Measurements from ENCODE around the gene PLEKHG5. TPM values are rescaled to one million over a fixed set of nuclear protein-coding genes. Genes with fewer than 3 reads are reported as not detected.

The PLEKHG5 gene
- total RNA-seq, 1 experiment from 2014 or later: 32.3 TPM

DNA sequence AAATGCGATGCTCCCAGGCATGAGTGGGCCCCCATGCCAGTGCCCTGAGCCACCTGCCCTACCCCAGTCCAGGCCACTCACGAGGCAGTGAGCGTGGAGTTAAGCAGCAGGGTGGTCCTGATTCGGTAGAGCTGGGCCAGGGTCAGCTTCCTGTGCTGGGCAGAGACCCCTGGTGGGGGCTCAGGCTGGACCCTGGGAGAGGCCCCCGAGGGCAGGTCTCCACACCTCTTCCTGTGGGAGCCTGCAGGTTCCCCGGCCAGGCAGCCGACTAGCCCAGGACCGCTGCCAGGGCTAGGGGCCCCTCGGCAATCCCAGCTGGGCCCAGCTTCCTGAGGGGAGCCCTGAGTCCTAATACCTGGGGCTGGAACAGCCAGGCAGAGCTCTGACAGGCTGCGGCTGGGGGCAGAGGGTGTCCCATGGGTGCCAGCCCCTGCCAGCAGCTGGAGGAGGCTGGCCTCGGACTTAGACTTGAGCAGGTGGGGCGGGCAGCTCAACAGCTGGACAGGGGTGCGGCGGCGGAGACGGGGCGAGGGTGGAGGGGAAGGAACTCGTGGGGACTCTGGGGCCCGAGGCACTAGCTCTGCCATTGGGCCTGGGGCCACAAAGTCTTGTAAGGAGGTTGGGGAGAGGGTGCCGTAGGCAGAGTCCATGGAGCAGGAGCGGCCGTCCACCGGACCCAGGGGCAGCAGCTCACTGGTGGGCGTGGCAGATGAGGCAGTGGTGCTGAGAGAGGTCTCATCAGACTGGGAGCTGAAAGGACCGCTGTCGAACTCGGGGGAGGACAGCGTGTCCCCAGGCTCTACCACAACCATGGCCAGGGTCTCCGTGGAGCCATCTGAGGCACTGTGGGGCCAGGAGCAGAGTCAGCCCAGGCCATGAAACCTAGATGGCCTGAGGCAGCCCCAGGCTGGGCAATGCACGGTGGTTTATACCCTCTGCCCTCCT, 23.5 kb downstream of the PLEKHG5 start:
- intact Hi-C loops (cut with micrococcal nuclease): no loop called here

GRCh38 chr1:6467224-6467623, 24.2 kb downstream of the PLEKHG5 start:
- CTCF ChIA-PET: interaction anchor here (1.3 to 3.3 kb wide), 2 partner anchors 29 to 44 kb away, joined by 3 to 12 read pairs; no protein-coding TSS in a partner anchor
- H3K36me3 Mint-ChIP-seq (ENCODE audit: insufficient read depth, unreplicated experiment): peaks cover 55% of the 10 kb centered on the region
- no peak for DNase-seq (ENCODE audit: unreplicated experiment)
- H3K27ac Mint-ChIP-seq (ENCODE audit: low read depth, unreplicated experiment): no peak overlapping the region
- H3K4me3 Mint-ChIP-seq (ENCODE audit: unreplicated experiment): no peak overlapping the region
- POLR2A ChIA-PET: interaction anchor here (0.6 kb wide), 1 partner anchor 1459 kb away, joined by 3 read pairs; no protein-coding TSS in a partner anchor
- H3K27me3 Mint-ChIP-seq (ENCODE audit: insufficient read depth, unreplicated experiment): no peaks in the 10 kb centered on the region
- H3K9me3 Mint-ChIP-seq (ENCODE audit: unreplicated experiment): no peaks in the 10 kb centered on the region
- intact Hi-C loops (cut with micrococcal nuclease): no loop called here
- peaks cover 11% of the 10 kb centered on the region for H3K4me1 Mint-ChIP-seq (ENCODE audit: insufficient read depth, unreplicated experiment)
- BruUV-seq (replicated peaks): no TSS peak
- no peak for TF ChIP-seq CTCF (IDR thresholded peaks at IDR 0.05; ENCODE audit: unreplicated experiment)

More for the DNA sequence above, 23.5 kb downstream of the PLEKHG5 start:
- Mint-ChIP-seq H3K4me3 (ENCODE audit: unreplicated experiment) (no peak overlapping the region), H3K36me3 (ENCODE audit: insufficient read depth, unreplicated experiment) (peaks cover 53% of the 10 kb centered on the region), H3K27ac (ENCODE audit: low read depth, unreplicated experiment) (no peak overlapping the region), H3K27me3 (ENCODE audit: insufficient read depth, unreplicated experiment) (no peaks in the 10 kb centered on the region), H3K4me1 (ENCODE audit: insufficient read depth, unreplicated experiment) (peaks cover 13% of the 10 kb centered on the region), H3K9me3 (ENCODE audit: unreplicated experiment) (no peaks in the 10 kb centered on the region)
- no peak for TF ChIP-seq CTCF (IDR thresholded peaks at IDR 0.05; ENCODE audit: unreplicated experiment)
- BruUV-seq (replicated peaks): no TSS peak
- no peak for DNase-seq (ENCODE audit: unreplicated experiment)
- CTCF ChIA-PET: interaction anchor here (1.1 to 3.3 kb wide), 4 partner anchors 8 to 45 kb away, joined by 3 to 12 read pairs (median 6); partner anchors contain the start of gene PLEKHG5
- POLR2A ChIA-PET: no interaction called here

GRCh38 chr1:6466751-6467150, 24.7 kb downstream of the PLEKHG5 start:
- no peak for DNase-seq (ENCODE audit: unreplicated experiment)
- POLR2A ChIA-PET: interaction anchor here (0.6 kb wide), 1 partner anchor 1459 kb away, joined by 3 read pairs; no protein-coding TSS in a partner anchor
- intact Hi-C loops (cut with micrococcal nuclease): no loop called here
- H3K4me3 Mint-ChIP-seq (ENCODE audit: unreplicated experiment): no peak overlapping the region
- no peaks in the 10 kb centered on the region for H3K9me3 Mint-ChIP-seq (ENCODE audit: unreplicated experiment)
- H3K4me1 Mint-ChIP-seq (ENCODE audit: insufficient read depth, unreplicated experiment): peaks cover 6% of the 10 kb centered on the region
- peaks cover 53% of the 10 kb centered on the region for H3K36me3 Mint-ChIP-seq (ENCODE audit: insufficient read depth, unreplicated experiment)
- no TSS peak for BruUV-seq (replicated peaks)
- CTCF ChIA-PET: interaction anchor here (1.2 to 1.3 kb wide), 2 partner anchors 9 to 43 kb away, joined by 3 to 5 read pairs; no protein-coding TSS in a partner anchor
- H3K27ac Mint-ChIP-seq (ENCODE audit: low read depth, unreplicated experiment): no peak overlapping the region
- TF ChIP-seq CTCF (IDR thresholded peaks at IDR 0.05; ENCODE audit: unreplicated experiment): no peak
- H3K27me3 Mint-ChIP-seq (ENCODE audit: insufficient read depth, unreplicated experiment): no peaks in the 10 kb centered on the region

GRCh38 chr1:6466023-6466422, 25.4 kb downstream of the PLEKHG5 start, which contains the start of gene TNFRSF25:
TSS of gene TNFRSF25 (minus strand) at chr1:6466173. CDS start at chr1:6466107, 66 bp downstream.
- no peak for DNase-seq (ENCODE audit: unreplicated experiment)
- H3K36me3 Mint-ChIP-seq (ENCODE audit: insufficient read depth, unreplicated experiment): peaks cover 50% of the 10 kb centered on the region
- no peak within 1 kb of the TSS for H3K27ac Mint-ChIP-seq (ENCODE audit: low read depth, unreplicated experiment)
- no peak for TF ChIP-seq CTCF (IDR thresholded peaks at IDR 0.05; ENCODE audit: unreplicated experiment)
- intact Hi-C loops (cut with micrococcal nuclease): no loop called here
- CTCF ChIA-PET: interaction anchor here (1.2 kb wide), 1 partner anchor 10 kb away, joined by 5 read pairs; no protein-coding TSS in a partner anchor
- H3K4me3 Mint-ChIP-seq (ENCODE audit: unreplicated experiment): no peak within 1 kb of the TSS
- peaks cover 5% of the 10 kb centered on the region for H3K4me1 Mint-ChIP-seq (ENCODE audit: insufficient read depth, unreplicated experiment)
- no peaks in the 10 kb centered on the region for H3K9me3 Mint-ChIP-seq (ENCODE audit: unreplicated experiment)
- POLR2A ChIA-PET: no interaction called here
- no peaks in the 10 kb centered on the region for H3K27me3 Mint-ChIP-seq (ENCODE audit: insufficient read depth, unreplicated experiment)
- BruUV-seq (replicated peaks): no TSS peak
